Muscle of arm (tissue), 12 donors: ENCODE data around the gene NPM1. TPM values are rescaled to one million over a fixed set of nuclear protein-coding genes. Genes with fewer than 3 reads are reported as not detected.

Experiments
- DNase-seq: peaks from one replicate; pipeline ENCODE4 v3.0.0-alpha.2; 2013
- polyA plus RNA-seq, 12 donors: library from polyadenylated mRNA; unstranded; fragments of 120-200 nt; gene quantifications; one replicate each; pipeline ENCODE4 v1.2.1, GENCODE V29; 2013; ENCODE audit not compliant: insufficient read length in 12 of 12

The NPM1 gene
- polyA plus RNA-seq, 12 donors: 843 to 2,427 (median 1,145) TPM; not detected in 1

DNA sequence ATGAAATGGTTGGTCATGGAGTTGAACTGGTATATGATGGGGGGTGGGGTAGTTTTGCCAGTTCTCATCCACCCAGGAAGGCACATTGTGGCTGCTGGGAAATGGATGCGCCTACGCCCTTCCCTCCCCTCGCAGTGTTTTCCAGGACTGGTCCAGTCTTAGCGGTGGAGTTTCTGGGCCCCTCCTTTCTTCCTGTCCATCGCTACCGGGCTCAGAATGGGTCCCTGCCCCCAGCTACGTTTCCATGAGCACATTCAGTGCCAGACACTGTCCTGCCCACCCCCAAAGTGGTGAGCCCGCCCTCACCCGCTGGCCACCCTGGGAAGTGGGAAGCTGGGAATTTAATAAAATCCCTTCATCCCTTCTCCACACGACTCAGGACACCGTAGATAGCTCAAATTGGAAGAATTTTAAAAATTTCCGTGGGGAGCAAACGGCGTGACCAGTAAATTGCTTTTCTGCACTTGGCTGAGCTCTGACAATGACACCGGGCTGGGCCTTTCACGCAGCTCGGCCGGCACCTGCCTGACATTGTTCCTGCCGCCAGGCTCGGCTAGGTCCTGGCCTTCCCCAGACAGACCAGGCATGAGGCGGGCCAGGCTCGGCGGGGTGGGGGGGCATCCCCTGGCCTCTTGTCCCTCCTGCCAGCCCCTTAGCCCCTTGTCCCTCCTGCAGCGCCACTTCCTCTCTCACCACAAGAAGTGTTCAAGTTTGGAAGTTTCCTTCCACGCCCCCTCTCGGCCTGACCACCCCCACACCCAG, 35.4 kb downstream of the NPM1 start:
- DNase-seq: no peak

- DNase-seq: no peak
These were observed 37.1 kb downstream of the NPM1 start for GRCh38 chr5:171424726-171425125.

- no peak for DNase-seq
These were observed 38.1 kb downstream of the NPM1 start for GRCh38 chr5:171425596-171426244.

- no peak for DNase-seq
These were observed 38.6 kb downstream of the NPM1 start for GRCh38 chr5:171426266-171426665.

- DNase-seq: no peak
These were observed 39.0 kb downstream of the NPM1 start for GRCh38 chr5:171426680-171427079.

- no peak for DNase-seq
These were observed 39.9 kb downstream of the NPM1 start for GRCh38 chr5:171427318-171428167.

DNA sequence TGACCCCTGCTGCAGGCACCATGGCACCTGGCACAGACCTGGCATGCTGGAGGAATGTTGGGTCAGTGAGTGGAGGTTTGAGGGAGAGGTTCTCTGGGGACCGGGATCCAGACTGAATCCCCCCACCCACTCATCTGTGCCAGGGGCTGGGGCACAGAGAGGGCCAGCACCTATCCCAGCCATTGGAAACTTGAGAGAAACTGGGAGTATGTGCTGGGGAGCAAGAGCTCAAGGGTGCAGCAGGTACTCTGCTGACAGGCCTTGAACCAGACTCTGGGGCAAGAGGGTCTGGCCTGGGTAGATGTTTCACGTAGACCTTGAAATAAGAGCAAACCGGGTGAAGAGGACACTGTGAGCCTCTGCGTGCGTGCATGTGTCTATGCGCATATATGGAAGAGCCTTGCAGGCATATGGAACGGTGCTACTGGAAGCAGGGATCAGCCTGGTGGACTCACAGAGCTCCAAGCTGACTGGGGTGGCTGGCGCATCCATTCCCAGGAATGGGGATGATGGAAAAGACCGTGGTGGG, 40.6 kb downstream of the NPM1 start:
- no peak for DNase-seq

DNA sequence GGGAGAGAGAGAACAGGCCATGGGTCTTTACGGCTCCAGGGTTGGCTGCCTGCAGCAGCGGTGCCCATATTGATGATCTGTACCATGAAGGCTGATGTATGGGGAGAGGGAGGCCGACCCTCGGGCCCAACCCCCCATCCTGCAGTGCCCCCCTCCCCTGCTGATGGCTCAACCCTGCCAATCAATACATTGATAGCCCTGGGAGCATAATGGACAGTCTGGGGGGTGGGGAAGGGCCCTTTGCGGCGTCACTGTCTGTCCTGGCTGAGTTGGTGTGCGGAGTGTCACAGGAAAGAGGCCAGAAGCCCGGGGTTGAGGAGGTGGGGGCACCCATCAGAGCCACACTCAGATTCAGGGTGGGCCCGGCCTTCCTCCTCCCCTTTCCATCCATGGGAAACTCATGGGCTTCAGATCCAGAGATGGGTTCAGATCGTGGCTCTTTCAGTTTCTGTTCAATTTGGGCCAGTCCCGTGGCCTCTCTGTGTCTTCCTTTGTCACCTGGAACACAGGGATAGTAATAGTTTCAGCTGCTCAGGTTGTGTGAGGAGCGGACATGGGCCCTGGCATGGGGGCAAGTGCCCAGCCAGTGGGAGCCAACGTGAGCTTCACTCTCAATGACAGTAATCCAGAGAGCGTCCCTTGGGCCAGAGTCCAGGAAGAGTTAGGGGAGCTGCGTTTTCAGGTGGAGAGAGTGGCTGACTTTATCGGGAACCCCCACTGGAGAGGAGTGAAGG, 41.3 kb downstream of the NPM1 start:
- DNase-seq: no peak

GRCh38 chr5:171429543-171429910, 41.9 kb downstream of the NPM1 start:
- DNase-seq: no peak

DNA sequence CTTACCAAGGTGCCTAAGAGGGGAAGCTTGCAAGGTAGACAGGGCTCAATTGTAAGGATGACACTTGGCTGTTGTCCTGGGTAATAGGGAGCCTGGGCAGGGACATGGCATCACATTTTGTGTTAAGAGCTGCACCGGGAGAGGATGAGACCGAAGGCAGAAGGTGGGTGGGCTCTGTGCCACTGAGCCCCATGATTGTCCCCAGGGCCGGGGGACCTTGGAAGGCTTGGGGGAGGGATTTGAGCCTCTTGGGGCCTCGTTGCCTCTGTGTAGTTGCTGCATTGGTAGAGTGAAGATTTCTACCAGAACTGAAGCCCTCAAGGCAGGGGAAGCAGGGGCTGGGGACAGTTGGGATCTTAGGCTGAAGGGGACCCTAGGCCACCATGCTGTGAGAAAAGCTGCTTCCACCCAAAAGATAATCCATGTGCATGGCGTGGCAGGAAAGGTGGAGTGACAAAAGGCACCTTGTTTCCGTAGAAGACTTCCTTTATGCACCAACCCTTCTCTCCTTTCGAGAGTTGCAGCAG, 43.7 kb downstream of the NPM1 start:
- DNase-seq: no peak

- no peak for DNase-seq
These were observed 44.4 kb downstream of the NPM1 start for GRCh38 chr5:171432076-171432475.

DNA sequence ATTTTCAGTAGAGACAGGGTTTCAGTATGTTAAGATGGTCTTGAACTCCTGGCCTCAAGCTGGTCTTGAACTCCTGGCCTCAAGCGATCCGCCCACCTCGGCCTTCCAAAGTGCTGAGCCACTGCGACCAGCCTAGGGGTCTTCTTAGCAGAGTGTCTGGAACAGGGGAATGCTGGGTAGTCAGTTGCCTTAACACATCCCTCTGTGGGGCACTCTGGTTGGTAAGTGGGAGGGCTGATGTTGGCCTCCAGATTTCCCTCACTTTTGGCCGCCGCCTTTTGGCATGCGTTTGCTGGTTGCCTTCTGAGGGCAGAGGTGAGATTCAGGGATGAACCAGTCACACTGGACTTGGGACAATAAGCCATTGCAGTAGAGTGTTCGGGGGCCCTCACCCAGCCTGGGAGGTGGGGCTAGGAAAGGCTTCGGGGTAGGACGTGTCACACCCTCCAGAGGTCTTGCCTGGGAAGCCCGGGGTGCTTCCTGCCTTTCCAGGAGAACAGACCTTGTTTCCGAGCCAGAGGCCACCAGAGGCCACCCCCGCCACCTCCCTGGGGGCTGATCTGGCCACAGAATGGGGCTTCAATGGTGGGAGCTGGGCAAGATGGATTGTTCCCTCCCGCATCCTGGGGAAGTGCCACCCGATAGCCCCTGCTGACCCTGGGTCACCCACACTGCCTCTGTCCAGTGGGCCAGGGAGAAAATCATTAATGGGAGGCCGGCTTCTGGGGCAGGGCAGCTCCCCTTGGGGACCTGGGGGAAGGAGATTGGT, 45.1 kb downstream of the NPM1 start:
- DNase-seq: no peak

DNA sequence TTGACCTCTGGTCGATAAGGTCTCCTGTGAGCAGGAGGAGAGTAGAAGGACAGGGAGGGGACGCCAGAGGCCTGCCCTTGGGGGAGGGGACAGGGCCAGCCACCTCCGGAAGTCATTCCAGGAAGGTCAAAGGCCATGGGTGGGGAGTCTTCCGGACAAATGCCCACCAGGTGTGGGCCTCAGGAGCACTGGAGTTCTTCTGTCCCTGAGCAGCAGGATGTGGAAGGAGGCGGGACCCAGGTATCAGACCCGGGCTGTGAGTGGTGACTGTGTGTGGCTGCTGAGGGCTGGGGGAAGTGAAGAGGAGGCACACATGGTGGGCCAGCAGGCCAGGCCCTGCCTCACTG, 45.7 kb downstream of the NPM1 start:
- DNase-seq: no peak

- DNase-seq: no peak
These were observed 46.5 kb downstream of the NPM1 start for GRCh38 chr5:171433982-171434676.

- DNase-seq: no peak
These were observed 47.2 kb downstream of the NPM1 start for GRCh38 chr5:171434874-171435273.

DNA sequence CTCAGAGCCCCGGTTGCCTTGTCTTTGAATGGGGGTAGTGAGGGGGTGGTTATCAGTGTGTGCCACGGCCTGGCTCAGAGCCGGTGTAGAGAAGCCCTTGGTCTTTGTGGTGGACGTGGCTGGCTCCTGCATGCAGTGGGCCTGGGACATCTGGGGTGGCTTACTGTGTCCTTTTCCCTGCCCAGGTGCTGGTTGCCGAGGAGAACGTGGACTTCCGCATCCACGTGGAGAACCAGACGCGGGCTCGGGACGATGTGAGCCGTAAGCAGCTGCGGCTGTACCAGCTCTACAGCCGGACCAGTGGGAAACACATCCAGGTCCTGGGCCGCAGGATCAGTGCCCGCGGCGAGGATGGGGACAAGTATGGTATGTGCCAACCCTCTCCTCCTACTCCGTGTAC, 48.3 kb downstream of the NPM1 start:
- DNase-seq: no peak

DNA sequence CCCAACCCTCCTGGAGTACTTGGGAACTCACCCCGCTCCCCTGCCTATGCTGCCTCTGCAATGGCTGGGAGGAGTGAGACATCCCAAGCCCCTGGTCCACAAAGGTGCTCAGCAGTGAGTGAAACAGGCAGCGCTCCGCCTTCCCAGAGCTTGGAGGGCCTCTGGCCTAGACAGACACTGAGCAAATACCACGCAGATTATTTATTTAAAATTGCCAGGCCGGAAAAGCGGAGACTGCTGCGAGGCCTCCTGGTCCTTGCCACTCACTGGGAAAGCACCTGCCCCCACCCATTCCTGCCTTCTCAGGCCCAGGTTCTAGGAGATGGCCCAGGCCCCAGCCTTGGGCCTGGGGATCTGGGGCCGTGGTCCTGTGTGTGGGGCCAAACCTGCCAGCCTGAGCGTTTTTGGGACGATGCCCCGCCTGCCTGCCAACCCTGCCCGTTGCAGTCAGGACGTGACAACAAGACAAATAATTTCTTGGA, 49.2 kb downstream of the NPM1 start:
- DNase-seq: no peak

GRCh38 chr5:171437286-171437821, 49.7 kb downstream of the NPM1 start:
- DNase-seq: no peak

- no peak for DNase-seq
These were observed 51.1 kb downstream of the NPM1 start for GRCh38 chr5:171438738-171439137.
